Posterior vena cava (tissue), 2 donors: ENCODE results near the gene APC2. TPM values are rescaled to one million over a fixed set of nuclear protein-coding genes. Genes with fewer than 3 reads are reported as not detected.

ENCODE experiments used
- DNase-seq: peaks from one replicate; pipeline ENCODE4 v3.0.0-alpha.2; 2020; ENCODE audit warnings: low spot score
- intact Hi-C, 2 donors: fragments of 100-400 bp; cut with DNase I; formaldehyde crosslinking; loops; one replicate each; pipeline versions ENCODE4 v1.14.1 to v1.14.2; 2022 to 2023
- total RNA-seq, 2 donors: library from RNA; stranded (reverse); fragmentation: NEBNext Ultra II Directional; extraction: Animal tissue kit (Norgen Biotek cat#: 25700); gene quantifications; one replicate each; pipeline ENCODE4 v1.2.1, GENCODE V29; 2021
- donor health status: DM: yes; HTN: yes; CAD: no.
- donor health status: DM: yes; HTN: yes; CAD: no.

APC2 gene
- total RNA-seq, 2 donors from 2014 or later: 0.05 to 0.10 TPM

DNA sequence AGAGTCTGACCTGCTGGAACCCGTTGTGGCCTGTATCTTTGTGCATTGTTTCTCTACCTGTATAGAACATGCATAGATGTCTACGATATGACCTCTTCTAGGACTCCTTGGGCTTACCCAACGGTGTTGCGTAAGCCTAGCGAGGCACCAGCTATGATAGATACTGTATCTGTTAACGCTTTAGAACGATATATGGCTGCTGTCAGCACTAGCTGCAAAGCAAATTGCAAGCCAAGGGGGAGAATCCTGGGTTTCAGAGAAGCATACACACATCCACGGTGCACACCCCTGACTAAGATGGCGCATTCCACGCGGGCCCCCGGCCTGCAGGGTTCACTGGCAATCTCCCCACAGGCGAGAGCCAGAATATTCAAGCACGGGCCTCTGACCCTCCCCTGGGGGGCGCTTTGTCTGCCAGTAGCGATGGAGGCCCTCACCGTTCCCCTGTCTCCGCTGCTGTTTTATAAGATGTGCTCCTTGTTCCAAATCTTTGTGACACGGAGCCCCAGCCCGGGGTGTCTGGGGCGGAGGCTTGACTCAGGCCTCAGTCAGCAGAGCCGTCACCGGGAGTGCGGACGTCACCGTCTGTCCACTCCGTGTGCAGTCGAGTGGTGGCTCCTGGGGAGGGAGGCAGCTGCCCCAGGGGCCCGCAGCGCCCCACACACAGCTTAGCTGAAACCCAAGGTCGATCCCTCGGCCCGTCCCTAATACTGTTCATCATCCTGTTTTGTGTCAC lies 24.7 kb upstream of the APC2 start:
- DNase-seq: no peak
- intact Hi-C loops: no loop called here

DNA sequence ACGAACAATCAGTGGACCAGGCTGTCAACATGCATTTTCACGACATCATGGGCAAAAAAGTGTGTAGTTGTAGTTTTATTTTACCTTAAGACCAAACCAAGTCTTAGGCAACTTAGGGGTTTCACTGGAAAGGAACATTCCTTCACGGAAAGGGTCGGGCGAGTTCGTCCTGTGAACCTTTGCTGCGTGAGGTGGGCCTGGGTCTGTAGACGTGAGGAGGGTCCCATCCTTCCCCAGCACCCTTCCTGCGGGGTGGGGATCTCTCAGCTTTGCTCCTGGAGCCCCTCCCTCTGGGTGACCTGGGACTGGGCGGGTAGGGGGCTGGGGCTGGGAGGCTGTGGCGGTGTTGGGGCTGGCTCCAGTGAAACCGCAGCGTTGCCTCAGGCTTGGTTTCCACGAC lies 24.0 kb upstream of the APC2 start:
- intact Hi-C loops: no loop called here
- no peak for DNase-seq

DNA sequence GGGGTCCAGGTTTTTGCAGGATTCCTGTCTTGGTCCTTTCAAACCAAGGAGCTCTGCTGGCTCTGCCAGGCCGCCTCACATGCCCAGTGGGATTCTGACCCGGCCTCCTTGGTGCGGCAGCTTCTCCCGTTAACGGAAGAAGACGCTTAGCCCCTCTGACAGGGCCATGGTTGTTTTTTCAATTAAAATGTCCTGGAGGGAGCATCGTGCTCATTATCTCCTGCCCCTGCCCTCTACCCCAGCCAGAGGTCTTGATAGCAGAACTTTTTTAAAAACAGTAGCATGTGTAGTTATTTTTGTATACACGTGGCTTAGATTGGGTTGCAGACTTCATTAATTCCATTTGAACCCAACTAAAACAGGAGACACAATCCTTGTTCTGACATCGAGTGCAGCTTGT lies 23.2 kb upstream of the APC2 start:
- DNase-seq: no peak
- intact Hi-C loops: no loop called here

DNA sequence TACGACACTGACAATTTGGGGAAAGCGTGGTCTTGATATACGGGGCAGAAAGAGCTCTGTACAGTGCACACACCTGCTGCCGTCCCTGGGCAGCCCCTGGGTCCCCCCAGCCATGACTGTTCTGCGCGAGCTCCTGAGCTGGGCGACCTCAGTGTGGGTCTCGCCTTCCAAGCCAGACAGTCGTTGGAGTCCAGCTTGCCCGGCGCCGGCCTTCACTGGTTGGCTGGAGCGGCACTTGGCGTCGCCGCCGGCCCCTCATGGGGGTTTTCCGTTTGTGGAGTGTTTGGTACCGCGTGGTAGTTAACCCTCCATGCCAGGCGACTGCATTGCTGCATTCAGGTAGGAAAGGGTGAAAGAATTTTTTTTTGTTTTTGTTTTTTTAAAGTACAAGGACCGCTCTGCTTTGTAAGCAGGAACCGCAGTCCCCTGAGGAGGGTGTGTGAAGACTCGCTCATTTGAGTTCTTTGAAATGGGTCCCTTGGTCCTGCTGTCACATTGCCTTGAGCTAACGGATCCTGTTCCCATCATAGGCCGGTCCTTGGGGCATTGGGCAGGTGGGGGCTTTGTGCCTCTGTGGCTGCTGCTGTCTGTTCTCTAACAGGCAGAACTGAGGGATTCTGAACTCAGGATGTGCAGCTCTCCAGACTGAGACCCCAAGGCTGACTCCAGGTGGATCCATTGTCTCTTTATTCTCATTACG lies 22.6 kb upstream of the APC2 start:
- intact Hi-C loops: no loop called here

DNA sequence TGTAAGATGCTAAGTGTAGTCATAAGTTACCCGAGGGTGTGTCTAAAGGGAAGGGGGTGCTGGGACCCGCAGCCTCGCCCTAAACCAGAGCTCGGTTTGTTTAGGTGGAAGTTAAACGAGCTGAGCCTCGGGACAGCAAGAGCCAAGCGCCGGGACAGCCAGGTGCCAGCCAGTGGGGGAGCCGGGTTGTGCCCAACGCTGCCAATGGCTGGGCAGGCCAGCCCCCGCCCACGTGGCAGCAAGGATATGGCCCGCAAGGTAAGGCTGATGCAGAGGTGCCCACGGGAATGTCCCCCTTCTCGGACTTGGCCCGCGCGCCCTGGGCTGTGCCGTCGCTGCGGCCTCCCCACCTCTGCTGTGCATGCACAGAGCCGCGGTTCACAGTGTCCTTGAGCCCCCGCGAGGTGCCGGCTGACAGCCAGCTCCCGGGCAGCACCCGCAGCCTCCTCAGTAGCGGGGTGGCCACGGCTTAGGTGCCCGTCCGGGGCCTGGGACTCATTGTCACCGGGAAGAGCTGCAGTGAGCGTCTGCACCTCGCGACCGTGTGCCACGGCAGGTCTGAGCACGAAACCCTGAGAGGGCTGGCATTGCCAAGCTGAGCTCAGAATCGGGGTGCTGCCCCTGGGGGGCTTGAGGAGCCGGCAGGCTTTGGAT lies 21.1 kb upstream of the APC2 start:
- intact Hi-C loops: no loop called here

More for the DNA sequence above, 22.6 kb upstream of the APC2 start:
- DNase-seq: no peak

DNA sequence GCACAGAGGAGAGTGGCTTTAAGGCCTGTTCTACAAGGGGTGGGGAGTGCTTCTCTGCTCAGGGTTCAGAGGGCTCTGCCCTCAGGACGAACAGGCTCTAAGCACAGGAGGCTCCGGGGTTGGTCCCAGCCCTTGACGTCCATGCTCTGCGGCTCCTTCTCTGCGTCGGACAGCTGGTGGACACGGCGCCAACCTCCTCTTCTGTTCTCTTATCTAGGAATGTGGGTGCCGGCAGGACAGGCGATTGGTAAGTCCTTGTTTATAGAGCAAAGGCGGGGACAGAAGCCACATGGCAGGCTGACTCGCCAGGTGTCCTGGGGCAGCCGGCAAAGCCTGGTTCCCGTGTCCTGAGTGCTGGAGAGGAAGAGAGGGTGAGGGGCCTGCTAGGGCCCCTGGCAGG lies 20.2 kb upstream of the APC2 start:
- no peak for DNase-seq
- intact Hi-C loops: no loop called here

More for the DNA sequence above, 21.1 kb upstream of the APC2 start:
- DNase-seq: no peak

DNA sequence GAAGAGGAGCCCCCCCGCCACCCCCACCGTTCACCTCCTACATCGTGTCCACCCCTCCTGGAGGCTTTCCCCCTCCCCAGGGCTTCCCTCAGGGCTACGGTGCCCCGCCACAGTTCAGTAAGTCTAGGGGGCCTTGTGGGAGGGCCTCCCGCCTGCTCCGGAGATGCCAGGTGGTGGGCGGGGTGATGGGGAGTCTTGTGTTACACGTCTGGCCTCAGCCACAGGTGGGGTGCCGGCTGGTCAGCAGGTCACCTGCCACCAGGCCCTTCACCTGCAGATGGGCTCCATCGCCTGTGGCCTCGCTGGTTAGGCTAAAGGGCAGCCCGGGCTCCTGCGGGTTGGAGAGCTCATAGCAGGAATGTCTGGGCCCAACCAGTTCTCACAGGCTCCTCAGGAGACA lies 19.7 kb upstream of the APC2 start:
- DNase-seq: no peak
- intact Hi-C loops: no loop called here

DNA sequence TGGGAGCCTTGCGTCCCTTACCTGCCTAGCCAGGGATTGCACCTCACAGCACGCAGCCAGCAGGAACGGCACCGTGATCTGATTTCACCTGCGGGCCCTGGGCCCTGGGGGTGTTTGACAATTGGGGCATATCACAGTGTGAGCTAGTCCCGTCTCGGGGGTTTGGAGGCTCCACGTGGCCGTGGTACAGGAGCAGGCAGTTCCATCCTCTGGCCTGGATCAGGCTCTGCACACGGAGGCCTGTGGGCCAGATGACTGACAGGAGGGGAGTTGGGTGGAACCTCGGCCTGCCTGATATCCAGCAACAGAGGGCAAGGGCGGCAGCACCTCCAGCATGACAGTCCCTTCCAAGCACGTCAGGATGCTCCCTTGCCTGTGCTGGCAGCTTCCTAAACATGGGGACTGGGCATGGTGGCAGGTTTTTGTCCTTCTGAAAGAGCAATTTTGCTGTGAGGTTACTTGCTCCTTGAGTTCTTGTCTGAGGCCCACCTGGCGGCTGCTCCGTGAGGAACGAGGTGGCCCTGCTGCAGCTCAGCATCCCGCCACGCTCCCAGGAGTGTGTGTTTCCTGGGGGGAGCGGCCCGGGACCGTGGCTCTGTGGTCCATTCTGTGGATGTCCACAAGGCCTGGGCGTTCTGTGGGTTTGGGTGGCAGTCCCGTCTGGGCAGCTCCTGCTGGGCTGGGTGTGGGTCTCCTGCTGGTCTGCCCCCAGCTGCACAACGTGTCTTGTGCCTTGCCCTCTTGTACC lies 18.0 kb upstream of the APC2 start:
- intact Hi-C loops: no loop called here
- DNase-seq: no peak

DNA sequence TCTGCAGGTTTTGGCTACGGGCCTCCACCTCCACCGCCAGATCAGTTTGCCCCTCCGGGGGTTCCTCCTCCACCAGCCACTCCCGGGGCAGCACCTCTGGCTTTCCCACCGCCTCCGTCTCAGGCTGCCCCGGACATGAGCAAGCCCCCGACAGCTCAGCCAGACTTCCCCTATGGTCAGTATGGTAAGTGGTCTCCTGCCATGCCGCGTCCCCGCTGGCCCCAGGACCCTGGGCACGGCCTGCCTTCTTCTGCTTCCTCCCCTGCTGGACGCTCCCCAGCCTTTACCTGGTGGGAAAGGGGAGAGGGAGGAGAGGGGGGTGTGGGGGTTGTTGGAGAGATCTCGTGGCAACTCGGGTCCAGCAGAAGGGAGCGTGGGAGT lies 17.4 kb upstream of the APC2 start:
- intact Hi-C loops: no loop called here
- no peak for DNase-seq

DNA sequence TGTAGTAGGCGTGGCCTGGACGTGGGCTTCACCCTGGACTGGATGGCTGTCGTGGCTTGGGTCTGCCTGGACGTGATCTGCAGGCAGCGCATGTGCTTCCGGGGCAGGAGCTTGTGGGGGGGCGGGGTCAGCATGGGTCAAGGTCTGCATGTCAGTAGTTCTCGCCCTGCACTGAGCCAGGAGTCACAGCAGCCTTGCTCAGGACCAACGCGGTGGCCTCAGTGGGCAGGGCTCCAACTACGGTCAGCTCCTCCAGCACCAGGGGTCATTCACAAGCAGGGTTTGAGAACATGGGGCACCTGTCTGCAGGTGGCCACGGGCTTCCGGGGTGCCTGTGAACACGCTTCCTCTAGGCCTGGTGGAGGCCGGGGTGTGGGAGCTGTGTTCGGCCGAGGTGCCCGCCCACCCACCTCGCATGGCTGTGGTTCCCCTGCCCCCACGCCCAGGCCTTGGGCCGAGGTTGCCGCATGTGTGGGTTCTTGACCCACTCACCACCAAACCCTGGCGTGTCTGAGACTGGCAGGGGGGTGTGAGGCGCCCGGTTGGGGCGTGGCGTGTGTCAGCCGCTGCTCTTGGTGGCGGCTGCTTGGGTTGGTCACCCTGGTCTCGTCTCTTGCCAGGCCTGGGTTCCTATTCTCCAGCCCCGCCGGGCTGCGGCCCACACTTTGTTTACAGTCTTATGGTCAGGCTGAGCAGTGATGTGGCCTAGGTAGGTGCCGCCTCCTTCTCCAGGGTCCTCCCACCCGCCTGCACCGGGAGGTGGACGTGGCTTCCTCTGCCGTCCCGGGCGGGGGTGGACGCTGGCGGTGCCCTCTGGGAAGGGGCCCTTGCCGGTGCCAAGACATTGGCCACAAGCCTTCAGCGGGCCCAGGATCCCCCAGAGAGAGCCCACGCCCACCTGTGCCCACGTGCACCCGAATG lies 16.5 kb upstream of the APC2 start:
- intact Hi-C loops: no loop called here

DNA sequence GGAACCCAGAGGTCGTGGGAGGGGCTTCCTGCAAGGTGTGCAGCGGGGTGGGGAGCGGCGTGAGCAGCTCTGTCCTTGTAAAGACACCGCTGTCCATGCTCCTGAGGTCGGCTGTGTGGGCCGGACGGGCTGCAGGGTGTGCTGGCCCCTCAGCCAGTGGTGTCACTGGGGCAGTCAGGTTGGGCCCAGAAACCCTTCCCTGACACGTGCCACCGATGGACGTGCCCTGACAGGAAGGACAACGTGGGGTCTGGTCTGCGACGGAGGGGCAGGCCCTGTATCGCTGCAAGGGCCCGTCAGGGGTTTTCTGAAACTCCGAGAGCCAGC lies 15.9 kb upstream of the APC2 start:
- DNase-seq: no peak
- intact Hi-C loops: no loop called here

More for the DNA sequence above, 16.5 kb upstream of the APC2 start:
- no peak for DNase-seq

DNA sequence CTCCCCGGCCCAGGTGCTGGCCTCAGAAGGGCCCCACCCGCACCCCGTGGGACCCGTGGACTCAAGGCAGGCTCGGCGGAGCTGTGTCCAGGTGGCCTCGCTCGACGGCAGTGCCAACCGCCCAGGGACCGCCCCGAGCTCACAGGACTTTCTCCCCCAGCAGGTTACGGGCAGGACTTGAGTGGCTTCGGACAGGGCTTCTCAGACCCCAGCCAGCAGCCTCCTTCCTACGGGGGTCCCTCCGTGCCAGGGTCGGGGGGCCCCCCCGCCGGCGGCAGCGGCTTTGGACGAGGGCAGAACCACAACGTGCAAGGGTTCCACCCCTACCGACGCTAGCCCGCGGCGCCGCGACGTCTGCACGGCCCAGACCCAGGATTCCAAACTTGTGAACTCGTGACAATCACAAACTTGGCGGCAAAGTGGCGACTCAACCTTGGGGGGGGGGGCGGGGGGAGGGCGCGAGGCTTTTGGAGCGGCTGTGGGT lies 15.3 kb upstream of the APC2 start:
- intact Hi-C loops: no loop called here
- DNase-seq: no peak

DNA sequence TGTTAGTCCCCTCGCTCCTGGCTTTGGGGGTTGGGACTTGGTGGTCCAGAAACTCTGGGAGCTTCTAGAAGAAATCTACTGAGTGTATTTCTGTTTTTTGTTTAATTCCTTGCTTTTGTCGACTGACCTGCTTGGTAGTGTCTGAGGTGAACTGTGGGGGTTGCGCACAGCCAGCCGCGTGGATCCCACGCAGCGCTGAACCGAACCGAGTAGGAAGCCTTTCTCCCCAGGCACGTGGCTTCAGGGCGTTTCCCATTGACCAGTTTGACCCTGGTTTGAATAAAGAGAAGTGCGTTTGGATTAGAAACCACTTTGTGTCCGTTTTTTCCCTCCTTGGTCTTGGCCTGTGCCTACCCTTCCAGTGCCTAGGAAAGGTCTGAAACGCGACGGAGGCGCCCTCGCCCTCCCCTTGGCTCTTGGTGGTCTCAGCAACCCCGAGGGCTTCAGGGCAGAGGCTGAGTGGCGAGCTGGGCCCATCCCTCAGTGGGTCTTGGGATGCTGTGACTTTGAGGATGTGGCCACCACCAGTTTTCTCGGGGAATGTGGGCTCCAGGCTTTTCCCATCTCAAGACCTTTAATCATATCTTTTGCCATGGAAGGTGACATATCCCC lies 14.4 kb upstream of the APC2 start:
- intact Hi-C loops: no loop called here
- DNase-seq: no peak

DNA sequence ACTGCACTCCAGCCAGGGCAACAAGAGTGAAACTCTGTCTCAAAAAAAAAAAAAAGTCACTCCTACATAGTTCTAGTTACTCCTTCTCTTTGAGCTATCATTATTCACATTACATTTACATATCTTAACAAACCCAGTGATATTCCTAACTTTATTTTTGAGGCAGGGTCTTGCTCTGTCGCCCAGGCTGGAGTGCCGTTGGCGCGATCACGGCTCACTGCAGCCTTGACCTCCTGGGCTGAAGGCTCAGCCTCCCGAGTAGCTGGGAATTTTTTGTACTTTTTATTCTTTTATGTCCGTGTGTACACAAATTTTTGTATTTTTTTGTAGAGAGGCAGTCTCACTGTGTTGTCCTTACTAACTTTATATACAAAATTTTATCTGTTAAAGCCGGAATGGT lies 12.3 kb upstream of the APC2 start:
- DNase-seq: no peak
- intact Hi-C loops: loop anchor here in 1 of 2 donors (2.0 kb wide), 1 partner anchor 71 kb away; no protein-coding TSS in a partner anchor

DNA sequence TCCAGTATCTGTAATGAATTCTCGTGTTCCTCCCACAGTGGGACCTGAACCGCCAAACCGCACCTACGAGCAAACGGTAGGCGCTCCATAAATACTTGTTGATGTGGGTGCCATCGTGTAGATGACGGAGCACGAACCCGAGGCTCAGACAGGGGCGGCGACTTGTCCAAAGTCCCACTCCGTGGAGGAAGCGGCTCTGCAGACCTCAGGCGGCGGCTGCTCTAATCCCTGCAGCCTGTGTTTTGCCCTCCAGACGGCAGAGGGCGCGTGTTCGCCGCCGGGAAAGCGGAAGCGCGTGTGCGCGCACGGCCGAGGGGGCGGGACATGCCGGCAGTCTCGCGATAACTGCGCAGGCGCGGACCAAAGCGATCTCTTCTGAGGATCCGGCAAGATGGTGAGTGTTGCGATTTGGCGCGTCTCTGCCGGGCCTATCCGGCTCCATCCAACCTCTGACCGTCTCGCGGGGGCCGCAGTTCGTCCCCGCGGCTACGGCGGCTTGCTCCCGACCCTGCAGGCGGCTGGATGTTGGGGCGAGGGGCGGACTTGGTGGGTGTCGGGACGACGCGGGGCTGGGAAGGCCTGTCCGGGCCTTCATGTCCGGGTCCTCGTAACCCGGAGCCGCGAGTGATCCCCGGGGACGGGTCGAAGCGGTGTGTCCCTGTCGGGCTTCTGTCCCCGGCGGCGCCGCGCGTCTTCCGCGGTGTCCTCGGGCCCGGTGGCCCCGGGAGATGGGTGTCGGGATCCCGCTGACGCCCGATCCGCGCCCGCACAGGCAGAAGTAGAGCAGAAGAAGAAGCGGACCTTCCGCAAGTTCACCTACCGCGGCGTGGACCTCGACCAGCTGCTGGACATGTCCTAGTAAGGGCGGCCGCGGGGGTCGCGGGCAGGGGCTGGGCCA lies 11.6 kb upstream of the APC2 start, which contains the start of gene RPS15:
Gene RPS15 (plus strand): TSS at position 362 of the 898 bp plus-strand sequence. CDS start 30 bp downstream, at position 392.
- peak; percentile 99 for DNase-seq
- intact Hi-C loops: no loop called here

DNA sequence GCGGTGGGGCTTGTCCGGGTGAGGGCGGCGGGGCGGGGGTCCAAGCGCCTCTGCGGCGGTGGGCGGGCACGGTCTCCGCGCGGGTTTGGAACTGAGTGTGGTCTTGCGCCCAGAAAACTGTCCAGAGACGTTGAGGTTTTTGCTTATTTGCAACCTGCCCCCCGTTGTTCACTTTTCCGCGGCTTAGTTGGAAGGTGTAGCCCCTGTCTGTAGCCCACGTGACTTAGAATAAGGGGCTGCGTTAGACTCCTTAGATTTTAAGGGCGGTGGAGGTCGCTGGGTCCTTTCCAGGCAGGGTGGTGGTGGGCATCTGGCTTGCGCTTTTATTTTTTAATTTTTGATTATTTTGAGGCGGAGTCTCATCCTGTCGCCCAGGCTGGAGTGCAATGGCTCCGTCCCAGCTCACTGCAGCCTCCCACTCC lies 11.0 kb upstream of the APC2 start:
- intact Hi-C loops: no loop called here
- no peak for DNase-seq
